Pancreas (tissue), 10 donors: ENCODE results near the gene ARHGAP26. TPM values are rescaled to one million over a fixed set of nuclear protein-coding genes. Genes with fewer than 3 reads are reported as not detected.

Experiments
- ATAC-seq, 4 donors: fragments of 200-7000 bp; cut with Tn5 transposase; one replicate each; pipeline versions ENCODE4 v1.8.0 to v1.9.1; 2020; ENCODE audit warnings: mild to moderate bottlenecking in 4 of 4, moderate library complexity in 4 of 4
- DNase-seq, 6 donors: peaks; one replicate each; pipeline ENCODE4 v3.0.0-alpha.2; 2020
- FAIRE-seq: peaks from 2 replicates; lab custom pipeline; 2012; peaks lifted over from hg19 to GRCh38; lab: Jason Lieb, UNC
- H3K27ac ChIP-seq, 4 donors: fragments of 200-600 bp; sonication (generic); 1 replicate in 3 of 4; 2 replicates in 1 of 4; pipeline versions ENCODE4 v1.5.0 to v1.8.0; 2020
- H3K27me3 ChIP-seq, 4 donors: fragments of 200-600 bp; one replicate each; pipeline ENCODE4 v1.8.0; 2021
- H3K36me3 ChIP-seq, 3 donors: fragments of 200-600 bp; sonication (generic) in 1 of 3; one replicate each; pipeline versions ENCODE4 v1.5.0 to v1.8.0; 2020 to 2021
- H3K4me1 ChIP-seq, 3 donors: fragments of 200-600 bp; one replicate each; pipeline ENCODE4 v1.8.0; 2021
- H3K4me3 ChIP-seq, 4 donors: fragments of 200-600 bp; sonication (generic) in 2 of 4; one replicate each; pipeline versions ENCODE4 v1.5.0 to v1.8.0; 2020 to 2021
- H3K9me3 ChIP-seq, 4 donors: fragments of 200-600 bp; one replicate each; pipeline ENCODE4 v1.8.0; 2021
- CTCF ChIP-seq, 4 donors: fragments of 200-600 bp; sonication (generic) in 3 of 4; IDR thresholded peaks; one replicate each; pipeline versions ENCODE4 v1.5.0 to v1.8.0; 2021; ENCODE audit warnings: antibody characterized with exemption in 4 of 4
- WGBS, 2 donors: extraction: QIAGEN DNeasy Blood & Tissue Kit; methylation state at CpG; one replicate each; pipeline ENCODE4 v1.1.7; 2013; 5-methylcytosine and 5-hydroxymethylcytosine counted together
- intact Hi-C, 3 donors: fragments of 100-400 bp; cut with DNase I; formaldehyde crosslinking; loops; one replicate each; pipeline versions ENCODE4 v1.11.1 to v1.14.2; 2022
- polyA plus RNA-seq, 2 donors: library from polyadenylated mRNA; stranded (reverse); fragments of 200-250 nt; gene quantifications; one replicate each; pipeline ENCODE4 v1.2.3, GENCODE V29; 2013
- total RNA-seq, 6 donors: library from RNA; stranded (reverse); fragmentation: NEBNext Ultra II Directional in 4 of 6; extraction: Animal tissue kit (Norgen Biotek cat#: 25700) in 4 of 6; gene quantifications; one replicate each; pipeline versions ENCODE4 v1.2.1 to v1.2.4, GENCODE V29; 2021 to 2023
- donor health status: healthy with polysubstance abuse.
- donor health status: DM: no; HTN: no; CAD: no; lungs with moderate emphysema.
- donor health status: DM: no; HTN: no; CAD: no.
- donor health status: control.
- donor health status: control.
- donor health status: Bipolar disorder and iron deficiency.
- donor health status: DM: yes; HTN: yes; CAD: no.
- donor health status: DM: no; HTN: no; CAD: no.
- donor health status: DM: no; HTN: no; CAD: no.
- donor health status: DM: yes; HTN: yes; CAD: no.

The ARHGAP26 gene
- total and polyA plus RNA-seq, 8 donors = 3.0 to 28.1 (median 10.3) TPM

GRCh38 chr5:142810743-142811290 is 40.6 kb downstream of the ARHGAP26 start:
- no peak for ATAC-seq
- 91 to 93% methylated on average over 6 of the region's 6 CpGs for WGBS, 2 donors
- FAIRE-seq = no peak
- DNase-seq = no peak
- intact Hi-C loops = no loop called here
- Histone ChIP-seq H3K9me3 (no peaks in the 10 kb centered on the region), H3K36me3 (no peaks in the 10 kb centered on the region), H3K27me3 (no peaks in the 10 kb centered on the region), H3K27ac (no peak overlapping the region), H3K4me3 (no peak overlapping the region), H3K4me1 (peaks cover 0 to 9% (median 5%) of the 10 kb centered on the region in 3 donors)
- no peak for TF ChIP-seq CTCF (IDR thresholded peaks at IDR 0.05)

GRCh38 chr5:142811866-142812557 is 41.8 kb downstream of the ARHGAP26 start:
- TF ChIP-seq CTCF (IDR thresholded peaks at IDR 0.05) = no peak
- no peak for ATAC-seq
- no peak for FAIRE-seq

GRCh38 chr5:142813220-142813619 is 43.0 kb downstream of the ARHGAP26 start:
- Histone ChIP-seq H3K9me3 (no peaks in the 10 kb centered on the region), H3K27ac (no peak overlapping the region), H3K27me3 (no peaks in the 10 kb centered on the region), H3K36me3 (no peaks in the 10 kb centered on the region), H3K4me1 (peaks cover 0 to 27% (median 11%) of the 10 kb centered on the region in 3 donors), H3K4me3 (no peak overlapping the region)
- FAIRE-seq (no peak), ATAC-seq (no peak), DNase-seq (no peak)
- no peak for TF ChIP-seq CTCF (IDR thresholded peaks at IDR 0.05)
- 96 to 98% methylated on average over 3 of the region's 3 CpGs for WGBS, 2 donors
- intact Hi-C loops = no loop called here

More at GRCh38 chr5:142811866-142812557, 41.8 kb downstream of the ARHGAP26 start:
- no peak for DNase-seq
- WGBS, 2 donors = 85 to 86% methylated on average over 10 of the region's 10 CpGs
- Histone ChIP-seq H3K9me3 (no peaks in the 10 kb centered on the region), H3K27me3 (no peaks in the 10 kb centered on the region), H3K36me3 (no peaks in the 10 kb centered on the region), H3K27ac (no peak overlapping the region), H3K4me3 (no peak overlapping the region), H3K4me1 (peaks cover 0 to 17% (median 5%) of the 10 kb centered on the region in 3 donors)
- intact Hi-C loops = no loop called here

- FAIRE-seq (no peak), DNase-seq (no peak), ATAC-seq (no peak)
- no peak for TF ChIP-seq CTCF (IDR thresholded peaks at IDR 0.05)
- Histone ChIP-seq H3K4me1 (peaks cover 0 to 22% (median 8%) of the 10 kb centered on the region in 3 donors), H3K27me3 (no peaks in the 10 kb centered on the region), H3K9me3 (no peaks in the 10 kb centered on the region), H3K4me3 (no peak overlapping the region), H3K27ac (no peak overlapping the region), H3K36me3 (no peaks in the 10 kb centered on the region)
- intact Hi-C loops = no loop called here
- 86 to 89% methylated on average over 3 of the region's 3 CpGs for WGBS, 2 donors
Observed at GRCh38 chr5:142814122-142814521, 43.9 kb downstream of the ARHGAP26 start.

GRCh38 chr5:142815469-142815868 is 45.3 kb downstream of the ARHGAP26 start:
- 95 to 97% methylated on average over 2 of the region's 2 CpGs for WGBS, 2 donors
- no peaks in the 10 kb centered on the region for H3K9me3 ChIP-seq

More at GRCh38 chr5:142815469-142815868, 45.3 kb downstream of the ARHGAP26 start:
- Histone ChIP-seq H3K4me3 (no peak overlapping the region), H3K27me3 (no peaks in the 10 kb centered on the region), H3K4me1 (peaks cover 0 to 24% (median 6%) of the 10 kb centered on the region in 3 donors), H3K36me3 (no peaks in the 10 kb centered on the region), H3K27ac (no peak overlapping the region)
- no peak for ATAC-seq
- TF ChIP-seq CTCF (IDR thresholded peaks at IDR 0.05) = no peak
- no peak for FAIRE-seq
- intact Hi-C loops = no loop called here
- no peak for DNase-seq
